ACC112 (cell line): Measurements from ENCODE around the gene TMEM94.
"Not testable (repeated sequence)": the region's sequence is repeated elsewhere in the genome, so short reads cannot be mapped to it uniquely, and the experiment has no call there.

ENCODE experiments used
- H2AFZ ChIP-seq: fragments of 200-600 bp; sonication (generic); one replicate; pipeline ENCODE4 v1.6.0; 2017; ENCODE audit warnings: antibody characterized with exemption, low read length; ENCODE audit not compliant: unreplicated experiment
- H3K27ac ChIP-seq: fragments of 200-600 bp; sonication (generic); 2 replicates; pipeline ENCODE4 v1.5.1; 2014; ENCODE audit warnings: low read depth, mild to moderate bottlenecking, antibody characterized with exemption, low read length, moderate library complexity
- H3K27me3 ChIP-seq: fragments of 200-600 bp; sonication (generic); 2 replicates; pipeline ENCODE4 v1.6.1; 2014; ENCODE audit warnings: mild to moderate bottlenecking, antibody characterized with exemption, low read length, moderate library complexity, mixed read lengths; ENCODE audit not compliant: insufficient read depth
- H3K36me3 ChIP-seq: fragments of 200-600 bp; sonication (generic); 2 replicates; pipeline ENCODE4 v1.6.1; 2016; ENCODE audit warnings: mild to moderate bottlenecking, antibody characterized with exemption, low read length, moderate library complexity, mixed read lengths; ENCODE audit not compliant: insufficient read depth
- H3K4me1 ChIP-seq: fragments of 200-600 bp; sonication (generic); one replicate; pipeline ENCODE4 v1.6.1; 2016; ENCODE audit warnings: low read length, mixed read lengths; ENCODE audit not compliant: insufficient read depth, unreplicated experiment, control insufficient read depth
- H3K4me3 ChIP-seq: fragments of 200-600 bp; sonication (generic); 2 replicates; pipeline ENCODE4 v1.5.1; 2014; ENCODE audit warnings: mild to moderate bottlenecking, low read depth, low read length
- H3K79me2 ChIP-seq: fragments of 200-600 bp; sonication (generic); one replicate; pipeline ENCODE4 v1.6.0; 2016; ENCODE audit warnings: low read length; ENCODE audit not compliant: control insufficient read depth, unreplicated experiment, insufficient read depth

Gene TMEM94

DNA sequence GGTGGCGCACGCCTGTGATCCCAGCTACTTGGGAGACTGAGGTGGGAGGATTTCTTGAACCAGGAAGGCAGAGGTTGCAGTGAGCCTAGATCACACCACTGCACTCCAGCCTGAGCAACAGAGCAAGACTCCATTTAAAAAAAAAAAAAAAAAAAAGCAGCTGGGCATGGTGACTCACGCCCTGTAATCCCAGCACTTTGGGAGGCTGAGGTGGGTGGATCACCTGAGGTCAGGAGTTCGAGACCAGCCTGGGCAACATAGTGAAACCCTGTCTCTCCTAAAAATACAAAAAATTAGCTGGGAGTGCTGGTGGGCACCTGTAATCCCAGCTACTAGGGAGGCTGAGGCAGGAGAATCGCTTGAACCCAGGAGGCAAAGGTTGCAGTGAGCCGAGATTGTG lies 10.5 kb upstream of the TMEM94 start:
- not testable (repeated sequence) for H3K79me2 ChIP-seq, H2AFZ ChIP-seq, H3K27ac ChIP-seq, H3K27me3 ChIP-seq, H3K36me3 ChIP-seq, H3K4me1 ChIP-seq, H3K4me3 ChIP-seq

DNA sequence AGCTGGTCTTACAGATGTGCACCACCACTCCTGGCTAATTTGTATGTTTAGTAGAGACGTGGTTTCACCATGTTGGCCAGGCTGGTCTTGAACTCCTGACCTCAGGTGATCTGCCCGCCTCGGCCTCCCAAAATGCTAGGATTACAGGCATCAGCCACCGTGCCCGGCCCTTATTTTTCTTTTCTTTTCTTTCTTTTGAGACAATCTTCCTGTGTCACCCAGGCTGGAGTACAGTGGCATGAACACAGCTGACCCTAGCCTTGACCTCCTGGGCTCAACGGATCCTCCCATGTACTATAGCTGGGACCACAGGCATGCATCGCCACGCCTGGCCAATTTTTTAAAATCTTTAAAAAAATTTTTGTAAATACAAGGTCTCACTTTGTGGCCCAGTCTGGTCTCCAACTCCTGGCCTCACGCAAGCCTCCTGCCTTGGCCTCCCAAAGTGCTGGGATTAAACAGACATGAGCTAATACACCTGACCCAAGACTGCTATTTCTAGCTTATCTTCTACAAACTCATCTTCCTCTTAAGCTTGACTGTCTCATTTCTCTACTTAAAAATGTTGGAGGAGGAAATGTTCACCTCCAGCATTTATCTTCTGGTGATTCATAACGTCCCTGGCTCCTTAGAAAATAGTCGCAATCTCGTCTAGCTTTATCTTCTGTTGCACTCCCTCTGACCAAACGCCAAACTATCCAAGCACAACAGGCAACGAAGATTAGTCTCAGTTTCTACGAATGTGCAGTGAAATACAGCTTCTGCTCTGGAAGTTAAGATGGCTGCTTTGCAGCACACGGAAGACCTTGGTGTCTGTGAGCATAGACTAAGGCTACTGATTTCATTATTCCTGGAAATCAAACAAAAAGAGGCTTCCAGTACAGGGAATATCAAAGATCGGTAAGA lies 8.2 kb upstream of the TMEM94 start:
- Histone ChIP-seq H3K4me1 (no peaks in the 10 kb centered on the region), H2AFZ (no peak overlapping the region), H3K79me2 (no peaks in the 10 kb centered on the region), H3K27ac (no peak overlapping the region), H3K4me3 (no peak overlapping the region), H3K27me3 (no peaks in the 10 kb centered on the region), H3K36me3 (no peaks in the 10 kb centered on the region)

DNA sequence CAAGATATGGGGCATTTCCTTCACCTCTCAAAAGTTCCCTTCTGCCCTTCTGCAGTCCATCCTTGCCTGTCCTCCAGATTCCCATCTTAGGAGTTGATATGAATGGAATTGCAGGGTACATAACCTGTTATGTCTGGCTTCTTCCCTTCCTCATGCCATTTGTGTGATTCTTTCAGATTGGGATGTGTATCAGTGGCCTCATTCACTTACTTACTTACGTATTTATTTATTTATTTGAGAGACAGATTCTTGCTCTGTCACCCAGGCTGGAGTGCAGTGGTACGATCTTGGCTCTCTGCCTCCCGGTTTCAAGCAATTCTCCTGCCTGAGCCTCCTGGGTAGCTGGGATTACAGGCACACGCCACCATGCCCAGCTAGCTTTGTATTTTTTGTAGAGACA lies 6.2 kb upstream of the TMEM94 start:
- H3K4me1 ChIP-seq: no peaks in the 10 kb centered on the region

DNA sequence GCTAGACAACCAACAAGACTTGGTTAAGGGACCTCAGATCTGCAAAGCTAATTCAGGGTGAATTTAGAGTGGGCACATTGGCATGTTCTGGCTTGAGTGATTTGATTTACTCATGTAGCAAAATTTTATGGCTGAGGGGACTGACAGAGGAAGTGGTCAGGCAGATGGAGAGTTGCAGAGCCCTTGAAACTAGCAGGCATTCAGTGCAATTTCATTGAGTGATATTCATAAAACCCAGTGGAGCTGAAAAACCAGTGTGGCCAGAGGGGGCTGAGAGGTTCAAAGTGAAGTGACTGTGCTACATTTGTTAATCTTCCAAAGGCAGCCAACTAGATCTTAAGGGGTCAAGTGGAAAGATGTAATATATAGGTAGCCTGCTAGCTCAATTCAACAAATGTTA lies 2.2 kb upstream of the TMEM94 start:
- Histone ChIP-seq H3K4me1 (peaks cover 8% of the 10 kb centered on the region), H3K4me3 (no peak overlapping the region), H3K36me3 (no peaks in the 10 kb centered on the region), H3K27ac (no peak overlapping the region), H2AFZ (no peak overlapping the region), H3K27me3 (no peaks in the 10 kb centered on the region), H3K79me2 (peaks cover 8% of the 10 kb centered on the region)

More for the DNA sequence above, 6.2 kb upstream of the TMEM94 start:
- H3K27me3 ChIP-seq: no peaks in the 10 kb centered on the region
- H3K27ac ChIP-seq: no peak overlapping the region
- H2AFZ ChIP-seq: no peak overlapping the region
- H3K79me2 ChIP-seq: no peaks in the 10 kb centered on the region
- H3K4me3 ChIP-seq: no peak overlapping the region
- no peaks in the 10 kb centered on the region for H3K36me3 ChIP-seq

DNA sequence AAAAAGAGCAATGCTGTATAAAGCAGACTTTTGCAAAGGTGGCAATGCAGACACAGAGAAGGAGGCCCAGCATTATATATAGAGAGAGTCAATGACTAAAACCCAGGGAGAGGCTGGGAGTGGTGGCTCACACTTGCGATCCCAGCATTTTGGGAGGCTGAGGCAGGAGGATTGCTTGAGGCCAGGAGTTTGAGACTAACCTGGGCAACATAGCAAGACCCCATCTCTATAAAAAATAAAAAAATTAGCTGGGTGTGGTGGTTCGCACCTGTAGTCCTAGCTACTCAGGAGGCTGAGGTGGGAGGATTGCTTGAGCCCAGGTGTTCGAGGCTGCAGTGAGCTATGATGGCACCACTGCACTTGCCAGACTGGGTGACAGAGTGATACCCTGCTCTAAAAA lies 1.8 kb upstream of the TMEM94 start:
- not testable (repeated sequence) for H3K27me3 ChIP-seq, H3K4me1 ChIP-seq, H3K79me2 ChIP-seq, H3K4me3 ChIP-seq, H3K36me3 ChIP-seq, H2AFZ ChIP-seq, H3K27ac ChIP-seq

DNA sequence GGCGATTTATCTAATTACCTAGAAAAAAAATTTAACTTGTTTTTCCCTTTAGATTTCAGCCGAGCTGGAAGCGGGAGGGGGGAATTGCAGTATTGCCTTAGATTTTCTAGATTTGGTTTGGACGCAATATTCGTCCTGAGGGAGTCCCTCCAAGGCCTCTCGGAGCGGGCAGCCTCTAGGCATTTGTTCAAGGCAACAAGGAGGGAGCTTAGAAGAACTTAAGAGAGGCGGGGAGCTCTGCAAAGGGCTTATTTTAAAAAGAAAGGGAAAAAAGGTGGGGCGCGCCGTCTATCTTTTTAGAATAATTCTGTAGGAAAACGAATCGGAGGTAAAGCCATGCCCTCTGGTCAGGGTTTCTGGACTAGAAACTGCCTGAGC lies 407 bp upstream of the TMEM94 start:
- Histone ChIP-seq H3K27ac (peak overlapping the region; percentile 38), H2AFZ (peak overlapping the region; percentile 79), H3K4me3 (peak overlapping the region; percentile 93), H3K27me3 (no peaks in the 10 kb centered on the region), H3K4me1 (peaks cover 8% of the 10 kb centered on the region), H3K79me2 (peaks cover 8% of the 10 kb centered on the region), H3K36me3 (no peaks in the 10 kb centered on the region)

DNA sequence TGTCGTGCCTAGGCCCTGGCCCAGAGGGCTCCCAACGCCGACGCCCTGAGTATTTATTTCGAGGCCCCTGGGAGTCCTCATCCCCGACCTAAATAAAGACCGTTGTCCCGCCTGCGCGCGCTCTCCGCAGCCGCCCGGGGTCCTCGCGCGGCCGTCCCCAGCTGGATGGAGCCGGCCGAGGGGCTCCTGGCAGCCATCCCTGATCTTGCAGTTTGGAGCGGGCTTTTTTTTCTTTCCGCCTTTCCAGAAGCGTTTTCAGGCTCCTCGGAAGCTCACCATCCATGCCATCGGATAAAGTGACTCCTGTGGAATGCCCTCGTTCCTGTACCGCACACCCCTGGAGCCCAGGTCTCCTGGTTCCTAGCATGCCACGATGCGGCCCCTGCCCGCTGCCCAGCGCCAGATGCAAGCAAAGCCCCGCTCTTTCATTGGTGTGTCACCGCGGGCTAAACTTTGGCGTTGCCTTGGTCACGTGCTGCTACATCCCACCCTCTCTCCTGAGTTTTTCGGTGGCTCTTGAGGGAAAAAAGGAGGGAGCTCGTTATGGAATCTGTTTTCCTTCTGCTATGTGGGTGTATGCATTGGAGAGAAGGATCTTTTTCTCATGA lies 716 bp downstream of the TMEM94 start:
- Histone ChIP-seq H2AFZ (peak overlapping the region; percentile 99), H3K27ac (peak overlapping the region; percentile 34; the same call in 1 of the 2 replicates), H3K79me2 (peaks cover 8% of the 10 kb centered on the region), H3K36me3 (no peaks in the 10 kb centered on the region), H3K4me1 (peaks cover 8% of the 10 kb centered on the region), H3K4me3 (peak overlapping the region; percentile 93), H3K27me3 (no peaks in the 10 kb centered on the region)

DNA sequence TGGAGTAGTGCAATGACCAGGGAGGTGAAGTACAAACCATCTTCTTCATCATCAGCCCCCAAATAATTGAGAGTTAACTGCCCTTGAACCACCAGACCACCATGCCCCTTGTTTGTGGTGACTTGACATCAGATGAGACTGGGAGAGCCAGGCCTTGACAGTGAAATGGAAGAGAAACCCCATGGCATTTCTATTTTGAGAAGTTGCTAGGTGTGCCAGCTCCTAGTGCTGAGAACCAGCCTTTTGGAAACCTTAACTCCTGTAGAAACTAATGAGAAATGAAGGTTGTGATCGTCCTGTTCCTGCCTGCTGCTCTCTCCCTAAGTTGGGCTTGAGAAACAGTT lies 2.8 kb downstream of the TMEM94 start:
- Histone ChIP-seq H3K27me3 (no peaks in the 10 kb centered on the region), H3K4me3 (no peak overlapping the region), H3K27ac (no peak overlapping the region), H2AFZ (no peak overlapping the region), H3K4me1 (peaks cover 8% of the 10 kb centered on the region), H3K36me3 (no peaks in the 10 kb centered on the region), H3K79me2 (peaks cover 8% of the 10 kb centered on the region)

DNA sequence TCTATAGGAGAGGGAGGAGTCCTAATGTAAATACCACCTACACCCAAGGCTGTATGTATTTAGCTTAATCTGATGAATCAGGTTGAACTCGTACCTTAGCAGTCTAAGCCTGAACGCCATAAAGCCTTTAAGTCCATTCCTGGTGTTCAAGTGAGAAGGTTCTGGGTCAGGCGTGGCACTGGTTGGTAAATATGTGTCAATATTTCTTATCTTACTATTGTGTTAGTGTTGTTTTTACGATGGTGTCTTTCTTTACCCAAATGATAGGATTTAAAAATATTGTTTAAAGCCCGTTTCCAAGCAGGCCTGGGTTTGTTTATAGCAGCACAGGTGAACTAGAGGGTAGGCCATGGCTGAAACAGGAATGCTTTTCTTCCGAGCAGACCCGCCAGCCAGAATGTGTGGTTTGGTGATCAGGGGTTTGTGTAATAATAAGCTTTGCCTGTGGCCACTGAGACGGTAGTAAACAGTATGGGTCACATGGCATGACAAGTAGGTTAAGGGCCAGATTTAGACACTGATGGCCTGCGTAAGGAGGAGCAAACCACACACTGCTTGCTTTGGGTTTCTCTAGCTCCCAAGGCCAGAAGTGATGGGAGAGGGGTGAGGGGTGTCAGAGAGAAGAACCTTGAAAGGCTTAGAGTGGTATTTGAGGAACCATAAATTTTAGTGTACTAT lies 3.3 kb downstream of the TMEM94 start:
- Histone ChIP-seq H2AFZ (no peak overlapping the region), H3K79me2 (peaks cover 8% of the 10 kb centered on the region), H3K36me3 (no peaks in the 10 kb centered on the region), H3K27ac (no peak overlapping the region), H3K4me3 (no peak overlapping the region), H3K4me1 (peaks cover 8% of the 10 kb centered on the region), H3K27me3 (no peaks in the 10 kb centered on the region)

DNA sequence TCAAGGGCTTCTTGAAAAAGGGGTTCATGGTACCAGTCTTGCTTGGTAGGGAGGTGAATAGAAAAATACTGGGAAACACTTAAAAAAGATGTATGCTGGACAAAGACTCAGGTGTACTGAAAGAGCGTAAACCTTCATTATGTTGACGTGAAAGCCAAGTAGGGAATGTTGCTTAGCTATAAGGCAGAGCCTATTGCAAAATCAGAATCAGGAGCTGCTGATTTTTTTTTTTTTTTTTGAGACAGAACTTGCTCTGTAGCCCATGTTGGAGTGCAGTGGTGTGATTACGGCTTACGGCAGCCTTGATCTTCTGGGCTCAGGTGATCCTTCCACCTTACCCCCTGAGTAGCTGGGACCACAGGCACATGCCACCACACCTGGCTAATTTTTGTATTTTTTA lies 3.9 kb downstream of the TMEM94 start:
- Histone ChIP-seq H3K4me1 (peaks cover 8% of the 10 kb centered on the region), H3K4me3 (no peak overlapping the region), H3K79me2 (peaks cover 8% of the 10 kb centered on the region), H3K27me3 (no peaks in the 10 kb centered on the region), H2AFZ (no peak overlapping the region), H3K27ac (no peak overlapping the region), H3K36me3 (no peaks in the 10 kb centered on the region)

DNA sequence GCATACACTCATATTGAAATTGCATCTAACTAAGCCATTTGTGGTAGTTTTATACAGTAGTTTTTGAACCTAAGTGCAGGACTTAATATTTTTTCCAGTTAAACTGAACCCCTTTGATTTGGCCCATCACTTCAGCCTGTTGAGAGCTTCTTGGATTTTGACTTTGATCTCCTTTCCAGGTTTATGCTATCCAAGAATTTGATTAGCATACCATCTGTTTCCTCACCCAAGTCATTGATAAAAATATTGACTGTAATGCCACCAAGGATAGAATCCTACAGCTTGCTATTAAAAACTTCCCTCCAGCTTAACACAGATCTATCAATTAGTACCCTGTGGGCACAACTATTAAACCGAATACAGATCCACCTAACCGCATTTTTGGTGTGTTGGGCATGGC lies 7.2 kb downstream of the TMEM94 start:
- Histone ChIP-seq H3K36me3 (no peaks in the 10 kb centered on the region), H3K4me3 (no peak overlapping the region), H2AFZ (no peak overlapping the region), H3K79me2 (peaks cover 3% of the 10 kb centered on the region), H3K4me1 (no peaks in the 10 kb centered on the region), H3K27me3 (no peaks in the 10 kb centered on the region), H3K27ac (no peak overlapping the region)
